Adrenal gland (tissue), 12 donors: ENCODE data around the gene MAGI2. TPM values are rescaled to one million over a fixed set of nuclear protein-coding genes. Genes with fewer than 3 reads are reported as not detected.

ENCODE experiments used
- DNase-seq, 7 donors: peaks; one replicate each; pipeline ENCODE4 v3.0.0-alpha.2; 2019 to 2020
- H3K27ac ChIP-seq, 5 donors: fragments of 200-600 bp; sonication (generic) in 4 of 5; 1 replicate in 3 of 5; 2 replicates in 2 of 5; pipeline versions ENCODE4 v1.5.1 to v1.8.0; 2016 to 2020; ENCODE audit warnings: mild to moderate bottlenecking in 1 of 5
- H3K27me3 ChIP-seq: fragments of 200-600 bp; 2 replicates; pipeline ENCODE4 v1.8.0; 2021
- H3K36me3 ChIP-seq, 2 donors: fragments of 200-600 bp; replicated peaks in 1 of 2; 1 replicate in 1 of 2; 2 replicates in 1 of 2; pipeline versions ENCODE4 v1.5.1 to v1.8.0; 2018 to 2022
- H3K4me1 ChIP-seq, 2 donors: fragments of 200-600 bp; replicated peaks in 1 of 2; 1 replicate in 1 of 2; 2 replicates in 1 of 2; pipeline versions ENCODE4 v1.5.1 to v1.8.0; 2018 to 2021
- H3K4me3 ChIP-seq, 4 donors: fragments of 200-600 bp; sonication (generic) in 3 of 4; one replicate each; pipeline ENCODE4 v1.5.1; 2016 to 2018
- H3K9me3 ChIP-seq, 3 donors: fragments of 200-600 bp; sonication (generic) in 1 of 3; replicated peaks in 1 of 3; 1 replicate in 2 of 3; 2 replicates in 1 of 3; pipeline versions ENCODE4 v1.5.1 to v1.8.0; 2016 to 2021
- CTCF ChIP-seq, 6 experiments: fragments of 450-650 bp in 4 of 6; fragments of 200-600 bp in 2 of 6; sonication (generic) in 1 of 6; IDR thresholded peaks; 1 replicate in 5 of 6; 2 replicates in 1 of 6; pipeline versions ENCODE4 v1.5.1 to v1.8.0; 2016 to 2021; ENCODE audit warnings: antibody characterized with exemption in 6 of 6, mild to moderate bottlenecking in 2 of 6, moderate library complexity in 1 of 6
- POLR2A ChIP-seq, 2 donors: fragments of 450-650 bp; IDR thresholded peaks; one replicate each; pipeline ENCODE4 v1.6.1; 2017; ENCODE audit warnings: antibody characterized with exemption in 2 of 2, mild to moderate bottlenecking in 2 of 2, moderate library complexity in 1 of 2
- WGBS, 4 donors: extraction: QIAGEN DNeasy Blood & Tissue Kit in 2 of 4; methylation state at CpG; one replicate each; pipeline versions ENCODE4 v1.1.5 to v1.1.7; 2013 to 2017; 5-methylcytosine and 5-hydroxymethylcytosine counted together
- intact Hi-C, 2 donors: fragments of 100-400 bp; cut with DNase I; formaldehyde crosslinking; loops; one replicate each; pipeline versions ENCODE4 v1.14.1 to v1.15.0; 2022 to 2023
- polyA plus RNA-seq, 3 donors: library from polyadenylated mRNA; stranded (reverse); fragments of 200-250 nt in 2 of 3; fragments of 350-450 nt in 1 of 3; fragmentation: Illumina TruSeq in 1 of 3; extraction: RNeasy Lipid Tissue Mini Kit (QIAGEN cat#74804) in 1 of 3; gene quantifications; one replicate each; pipeline ENCODE4 v1.2.3, GENCODE V29; 2013 to 2014
- total RNA-seq, 9 donors: library from RNA; depleted of rRNA in 4 of 9; stranded (reverse); fragments of >200 nt in 4 of 9; fragments of 120-200 nt in 1 of 9; fragmentation: NEBNext Ultra II Directional in 1 of 9; extraction: Animal tissue kit (Norgen Biotek cat#: 25700) in 1 of 9; gene quantifications; one replicate each; pipeline versions ENCODE4 v1.1.0 to v1.2.4, GENCODE V29; 2013 to 2023
- donor health status: healthy with polysubstance abuse.
- donor health status: Bipolar disorder and iron deficiency.
- donor health status: DM: yes; HTN: yes; CAD: no.
- donor health status: DM: no; HTN: no; CAD: no.
- donor health status: DM: no; HTN: no; CAD: no.
- donor health status: DM: yes; HTN: yes; CAD: no.

Gene MAGI2
- total and polyA plus RNA-seq, 12 donors = 3.2 to 37.1 (median 17.1) TPM

- Histone ChIP-seq H3K9me3 (no peaks in the 10 kb centered on the region), H3K36me3 (no peaks in the 10 kb centered on the region), H3K4me3 (no peak overlapping the region), H3K27me3 (no peaks in the 10 kb centered on the region), H3K4me1 (no peaks in the 10 kb centered on the region), H3K27ac (no peak overlapping the region)
- intact Hi-C loops = no loop called here
- WGBS, 4 donors = 82 to 92% (median 85%) methylated on average over 2 of the region's 2 CpGs
- DNase-seq = no peak
- TF ChIP-seq POLR2A (IDR thresholded peaks at IDR 0.05) = no peak
- no peak for TF ChIP-seq CTCF (IDR thresholded peaks at IDR 0.05)
These were observed 885.6 kb downstream of the MAGI2 start for GRCh38 chr7:78567836-78568235.

- WGBS, 4 donors = 69 to 80% (median 73%) methylated on average over 5 of the region's 5 CpGs
These were observed 887.7 kb downstream of the MAGI2 start for GRCh38 chr7:78565784-78566183.

GRCh38 chr7:78563191-78563590 lies 890.3 kb downstream of the MAGI2 start:
- intact Hi-C loops = no loop called here
- Histone ChIP-seq H3K27me3 (no peaks in the 10 kb centered on the region), H3K4me1 (no peaks in the 10 kb centered on the region), H3K4me3 (no peak overlapping the region), H3K9me3 (no peaks in the 10 kb centered on the region), H3K36me3 (no peaks in the 10 kb centered on the region), H3K27ac (no peak overlapping the region)
- no peak for TF ChIP-seq CTCF (IDR thresholded peaks at IDR 0.05)
- TF ChIP-seq POLR2A (IDR thresholded peaks at IDR 0.05) = no peak
- no peak for DNase-seq
- 67 to 78% (median 72%) methylated on average over 5 of the region's 5 CpGs for WGBS, 4 donors

More at GRCh38 chr7:78565784-78566183, 887.7 kb downstream of the MAGI2 start:
- H3K36me3 ChIP-seq = no peaks in the 10 kb centered on the region
- intact Hi-C loops = no loop called here
- H3K9me3 ChIP-seq = no peaks in the 10 kb centered on the region
- TF ChIP-seq CTCF (IDR thresholded peaks at IDR 0.05) = no peak
- TF ChIP-seq POLR2A (IDR thresholded peaks at IDR 0.05) = no peak
- H3K27me3 ChIP-seq = no peaks in the 10 kb centered on the region
- H3K4me3 ChIP-seq = no peak overlapping the region
- no peak overlapping the region for H3K27ac ChIP-seq
- DNase-seq = no peak
- H3K4me1 ChIP-seq = no peaks in the 10 kb centered on the region

GRCh38 chr7:78562191-78562590 lies 891.3 kb downstream of the MAGI2 start:
- H3K4me1 ChIP-seq = no peaks in the 10 kb centered on the region
- no peaks in the 10 kb centered on the region for H3K36me3 ChIP-seq
- TF ChIP-seq CTCF (IDR thresholded peaks at IDR 0.05) (no peak), POLR2A (IDR thresholded peaks at IDR 0.05) (no peak)
- no peak overlapping the region for H3K27ac ChIP-seq
- DNase-seq = no peak
- no peaks in the 10 kb centered on the region for H3K27me3 ChIP-seq
- H3K9me3 ChIP-seq = no peaks in the 10 kb centered on the region
- H3K4me3 ChIP-seq = no peak overlapping the region
- intact Hi-C loops = no loop called here
